Mesodermal cell (in vitro differentiated cells): Measurements from ENCODE around the gene STX11.
"Not testable (repeated sequence)": the region's sequence is repeated elsewhere in the genome, so short reads cannot be mapped to it uniquely, and the experiment has no call there.

Experiments used
- H3K27ac ChIP-seq: 2 replicates; pipeline ENCODE4 v1.7.0; 2013; ENCODE audit warnings: mild to moderate bottlenecking, low read depth, low read length, moderate library complexity; ENCODE audit not compliant: severe bottlenecking
- H3K36me3 ChIP-seq: 2 replicates; pipeline ENCODE4 v1.7.1; 2013; ENCODE audit warnings: mild to moderate bottlenecking, low read length, moderate library complexity; ENCODE audit not compliant: control insufficient read depth, insufficient read depth
- H3K4me1 ChIP-seq: one replicate; pipeline ENCODE4 v1.7.1; 2013; ENCODE audit warnings: mild to moderate bottlenecking, low read length; ENCODE audit not compliant: insufficient read depth, control insufficient read depth, poor library complexity, severe bottlenecking
- H3K4me3 ChIP-seq: 2 replicates; pipeline ENCODE4 v1.7.0; 2013; ENCODE audit warnings: low read length, control low read depth, mild to moderate bottlenecking; ENCODE audit not compliant: insufficient read depth, poor library complexity, severe bottlenecking; ENCODE audit errors: extremely low read depth
- H3K9me3 ChIP-seq: 2 replicates; pipeline ENCODE4 v1.7.1; 2013; ENCODE audit warnings: mild to moderate bottlenecking, low read length, moderate library complexity; ENCODE audit not compliant: control insufficient read depth
- WGBS, 2 experiments: methylation state at CpG; one replicate each; pipeline ENCODE4 v1.1.5; 2013; ENCODE audit warnings: missing lambda C conversion rate in 2 of 2; ENCODE audit not compliant: insufficient coverage in 2 of 2; 5-methylcytosine and 5-hydroxymethylcytosine counted together

STX11 gene

GRCh38 chr6:144123836-144124235 lies 26.5 kb upstream of the STX11 start:
- Histone ChIP-seq H3K9me3 (no peaks in the 10 kb centered on the region), H3K4me1 (no peaks in the 10 kb centered on the region), H3K27ac (no peak overlapping the region), H3K4me3 (no peak overlapping the region), H3K36me3 (no peaks in the 10 kb centered on the region)
- 100% methylated on average over 1 of the region's 2 CpGs; no CpG with 5 or more reads in 1 of the 2 experiments for WGBS, 2 experiments

GRCh38 chr6:144127097-144127496 lies 23.2 kb upstream of the STX11 start:
- H3K36me3 ChIP-seq, result no peaks in the 10 kb centered on the region
- 85 to 97% methylated on average over 5 of the region's 6 CpGs for WGBS, 2 experiments
- H3K9me3 ChIP-seq, result no peaks in the 10 kb centered on the region
- no peaks in the 10 kb centered on the region for H3K4me1 ChIP-seq
- H3K27ac ChIP-seq, result no peak overlapping the region
- no peak overlapping the region for H3K4me3 ChIP-seq

- Histone ChIP-seq H3K4me3 (no peak overlapping the region), H3K36me3 (no peaks in the 10 kb centered on the region), H3K4me1 (no peaks in the 10 kb centered on the region), H3K9me3 (no peaks in the 10 kb centered on the region), H3K27ac (no peak overlapping the region)
- 76 to 79% methylated on average over 3 to 5 of the region's 6 CpGs for WGBS, 2 experiments
Observed at GRCh38 chr6:144129469-144129868, 20.8 kb upstream of the STX11 start.

- Histone ChIP-seq H3K4me3 (no peak overlapping the region), H3K36me3 (no peaks in the 10 kb centered on the region), H3K27ac (no peak overlapping the region), H3K4me1 (no peaks in the 10 kb centered on the region), H3K9me3 (no peaks in the 10 kb centered on the region)
- WGBS, 2 experiments, result no CpG with 5 or more reads among the region's 1 CpG
Observed at GRCh38 chr6:144131248-144131709, 19.0 kb upstream of the STX11 start.

- H3K27ac ChIP-seq, H3K4me1 ChIP-seq, H3K36me3 ChIP-seq, H3K4me3 ChIP-seq, H3K9me3 ChIP-seq: not testable (repeated sequence)
Observed at GRCh38 chr6:144132167-144132690, 18.1 kb upstream of the STX11 start.

- no peaks in the 10 kb centered on the region for H3K4me1 ChIP-seq
- no peaks in the 10 kb centered on the region for H3K9me3 ChIP-seq
- no peaks in the 10 kb centered on the region for H3K36me3 ChIP-seq
- H3K4me3 ChIP-seq, result no peak overlapping the region
- WGBS, 2 experiments, result 84 to 92% methylated on average over 3 of the region's 5 CpGs
- no peak overlapping the region for H3K27ac ChIP-seq
Observed at GRCh38 chr6:144133225-144133821, 17.0 kb upstream of the STX11 start.

- Histone ChIP-seq H3K4me1 (no peaks in the 10 kb centered on the region), H3K4me3 (no peak overlapping the region), H3K9me3 (no peaks in the 10 kb centered on the region), H3K27ac (no peak overlapping the region), H3K36me3 (no peaks in the 10 kb centered on the region)
- no CpG with 5 or more reads among the region's 2 CpGs for WGBS, 2 experiments
Observed at GRCh38 chr6:144134176-144134575, 16.1 kb upstream of the STX11 start.

GRCh38 chr6:144134737-144135136 lies 15.6 kb upstream of the STX11 start:
- H3K36me3 ChIP-seq, result no peaks in the 10 kb centered on the region
- no peaks in the 10 kb centered on the region for H3K4me1 ChIP-seq
- WGBS, 2 experiments, result 80% methylated on average over 1 of the region's 2 CpGs; no CpG with 5 or more reads in 1 of the 2 experiments
- H3K9me3 ChIP-seq, result no peaks in the 10 kb centered on the region
- no peak overlapping the region for H3K4me3 ChIP-seq
- no peak overlapping the region for H3K27ac ChIP-seq

- Histone ChIP-seq H3K36me3 (no peaks in the 10 kb centered on the region), H3K9me3 (no peaks in the 10 kb centered on the region), H3K4me1 (no peaks in the 10 kb centered on the region), H3K4me3 (no peak overlapping the region), H3K27ac (no peak overlapping the region)
- 88 to 90% methylated on average over 1 to 2 of the region's 4 CpGs for WGBS, 2 experiments
Observed at GRCh38 chr6:144138542-144138941, 11.8 kb upstream of the STX11 start.

GRCh38 chr6:144139817-144140216 lies 10.5 kb upstream of the STX11 start:
- Histone ChIP-seq H3K4me3 (no peak overlapping the region), H3K9me3 (no peaks in the 10 kb centered on the region), H3K4me1 (no peaks in the 10 kb centered on the region), H3K36me3 (no peaks in the 10 kb centered on the region), H3K27ac (no peak overlapping the region)
- WGBS, 2 experiments, result no CpG with 5 or more reads among the region's 3 CpGs

GRCh38 chr6:144140867-144141266 lies 9.4 kb upstream of the STX11 start:
- Histone ChIP-seq H3K27ac (no peak overlapping the region), H3K36me3 (no peaks in the 10 kb centered on the region), H3K9me3 (no peaks in the 10 kb centered on the region), H3K4me1 (no peaks in the 10 kb centered on the region), H3K4me3 (no peak overlapping the region)
- 83 to 89% methylated on average over 2 of the region's 2 CpGs for WGBS, 2 experiments
